HCT116 (cell line): ENCODE results near the gene PC. TPM values are rescaled to one million over a fixed set of nuclear protein-coding genes. Genes with fewer than 3 reads are reported as not detected.

Source experiments
- ATAC-seq: fragments of 200-7000 bp; cut with Tn5 transposase; 2 replicates; pipeline ENCODE4 v1.9.1; 2020; ENCODE audit warnings: mild to moderate bottlenecking, moderate library complexity
- BruUV-seq: library from RNA; stranded (reverse); fragments of 400-500 nt; replicated peaks from 2 replicates; lab custom pipeline; 2021; lab: Mats Ljungman, UMichigan
- CTCF ChIA-PET: fragments of 300-600 bp; sonication (Branson Sonifier 250); formaldehyde crosslinking; loops from one replicate; lab custom pipeline; 2021; ENCODE audit warnings: antibody characterized with exemption; lab: Charles Lee
- POLR2A ChIA-PET: fragments of 300-600, 350-600 bp; sonication (Branson Sonifier 250); formaldehyde crosslinking; loops from one replicate; lab custom pipeline; 2021; ENCODE audit warnings: antibody characterized with exemption; lab: Charles Lee
- RAD21 ChIA-PET, 2 experiments: fragments of 300-600 bp; sonication (Branson Sonifier 250); formaldehyde crosslinking; loops; one replicate each; lab custom pipeline; 2023; ENCODE audit warnings: low total read pairs in 2 of 2; ENCODE audit not compliant: uncharacterized antibody in 2 of 2, unreplicated experiment in 2 of 2, low non-redundant PET in 1 of 2; lab: Charles Lee
- DNase-seq: peaks from one replicate; pipeline ENCODE4 v3.0.0-alpha.2; 2010; ENCODE audit warnings: low read depth, low spot score
- H2AFZ ChIP-seq: fragments of 200-600 bp; shearing (Covaris generic), sonication (generic); 2 replicates; pipeline ENCODE4 v1.6.1; 2017; ENCODE audit warnings: low read depth, mixed run types, mixed read lengths, antibody characterized with exemption, low read length; ENCODE audit not compliant: poor library complexity, severe bottlenecking
- H3K27ac ChIP-seq: 2 replicates; pipeline ENCODE4 v1.5.1; 2012; ENCODE audit warnings: low read depth, low read length
- H3K27me3 ChIP-seq: fragments of 200-600 bp; sonication (generic); 2 replicates; pipeline ENCODE4 v1.6.1; 2016; ENCODE audit warnings: mixed run types, low read length, mixed read lengths; ENCODE audit not compliant: insufficient read depth
- H3K36me3 ChIP-seq, 2 experiments: fragments of 200-500 bp in 1 of 2; fragments of 200-600 bp in 1 of 2; sonication (Bioruptor generic) in 1 of 2; sonication (generic) in 1 of 2; 2 replicates each; pipeline versions ENCODE4 v1.5.1 to v1.6.1; 2014 to 2016; ENCODE audit warnings: low read length in 2 of 2, inconsistent platforms in 1 of 2, mixed read lengths in 1 of 2, mixed run types in 1 of 2; ENCODE audit not compliant: insufficient read depth in 2 of 2, control insufficient read depth in 1 of 2
- H3K4me1 ChIP-seq, 2 experiments: fragments of 200-600 bp in 1 of 2; sonication (generic) in 1 of 2; 2 replicates each; pipeline versions ENCODE4 v1.5.1 to v1.6.1; 2012 to 2017; ENCODE audit warnings: low read length in 2 of 2, inconsistent platforms in 1 of 2, mild to moderate bottlenecking in 1 of 2, mixed read lengths in 1 of 2, mixed run types in 1 of 2, moderate library complexity in 1 of 2; ENCODE audit not compliant: insufficient read depth in 2 of 2, control insufficient read depth in 1 of 2
- H3K4me2 ChIP-seq: fragments of 200-600 bp; sonication (generic); 2 replicates; pipeline ENCODE4 v1.6.1; 2017; ENCODE audit warnings: mixed run types, low read length, mixed read lengths
- H3K4me3 ChIP-seq, 2 experiments: fragments of 200-600 bp in 1 of 2; sonication (generic) in 1 of 2; replicated peaks in 1 of 2; 2 replicates each; pipeline ENCODE4 v1.5.1; 2011 to 2016; ENCODE audit warnings: low read length in 2 of 2, control low read depth in 1 of 2, low read depth in 1 of 2, mild to moderate bottlenecking in 1 of 2, mixed read lengths in 1 of 2, mixed run types in 1 of 2
- H3K79me2 ChIP-seq: fragments of 200-600 bp; sonication (generic); 2 replicates; pipeline ENCODE4 v1.6.1; 2017; ENCODE audit warnings: mild to moderate bottlenecking, mixed run types, low read length, moderate library complexity, mixed read lengths; ENCODE audit not compliant: insufficient read depth
- H3K9ac ChIP-seq: fragments of 200-600 bp; sonication (generic); 2 replicates; pipeline ENCODE4 v1.6.1; 2016; ENCODE audit warnings: low read length, mixed read lengths
- H3K9me2 ChIP-seq: fragments of 200-600 bp; sonication (generic), shearing (Covaris generic); 2 replicates; pipeline ENCODE4 v1.6.1; 2017; ENCODE audit warnings: mixed run types, mild to moderate bottlenecking, moderate library complexity; ENCODE audit not compliant: insufficient read depth
- H3K9me3 ChIP-seq, 2 experiments: fragments of 200-500 bp in 1 of 2; fragments of 200-600 bp in 1 of 2; sonication (Bioruptor generic) in 1 of 2; sonication (generic) in 1 of 2; 2 replicates each; pipeline ENCODE4 v1.6.1; 2014 to 2017; ENCODE audit warnings: low read length in 2 of 2, mixed read lengths in 2 of 2, inconsistent platforms in 1 of 2, low read depth in 1 of 2, mild to moderate bottlenecking in 1 of 2, mixed run types in 1 of 2, moderate library complexity in 1 of 2; ENCODE audit not compliant: control insufficient read depth in 1 of 2, insufficient read depth in 1 of 2
- H4K20me1 ChIP-seq: fragments of 200-600 bp; sonication (generic), shearing (Covaris generic); 2 replicates; pipeline ENCODE4 v1.6.1; 2017; ENCODE audit warnings: mixed run types, mild to moderate bottlenecking, moderate library complexity; ENCODE audit not compliant: insufficient read depth
- CBX3 ChIP-seq: IDR thresholded peaks from 2 replicates; pipeline ENCODE4 v1.6.1; 2012; ENCODE audit warnings: low read depth
- CEBPB ChIP-seq: IDR thresholded peaks from 2 replicates; pipeline ENCODE4 v1.6.1; 2012; ENCODE audit warnings: low read depth
- CTCF ChIP-seq, 3 experiments: fragments of 200-600 bp in 1 of 3; sonication (generic) in 1 of 3; IDR thresholded peaks in 2 of 3; conservative IDR thresholded peaks in 1 of 3; 2 replicates each; pipeline ENCODE4 v1.5.1; 2012 to 2017; ENCODE audit warnings: low read depth in 2 of 3, low read length in 2 of 3, antibody characterized with exemption in 1 of 3, borderline replicate concordance in 1 of 3, control low read depth in 1 of 3, mild to moderate bottlenecking in 1 of 3, mixed read lengths in 1 of 3, mixed run types in 1 of 3, moderate library complexity in 1 of 3; ENCODE audit not compliant: insufficient read depth in 1 of 3
- EGR1 ChIP-seq: IDR thresholded peaks from 2 replicates; pipeline ENCODE4 v1.6.1; 2012; ENCODE audit warnings: low read depth
- ELF1 ChIP-seq: IDR thresholded peaks from 2 replicates; pipeline ENCODE4 v1.6.1; 2012; ENCODE audit warnings: low read depth, borderline replicate concordance
- EZH2 ChIP-seq: fragments of 200-600 bp; sonication (generic); IDR thresholded peaks from 2 replicates; pipeline ENCODE4 v1.6.1; 2017; ENCODE audit warnings: antibody characterized with exemption, mixed run types
- FOSL1 ChIP-seq: IDR thresholded peaks from 2 replicates; pipeline ENCODE4 v1.6.1; 2012; ENCODE audit warnings: low read depth
- POLR2A ChIP-seq: IDR thresholded peaks from 2 replicates; pipeline ENCODE4 v1.7.0; 2011; ENCODE audit warnings: borderline replicate concordance; ENCODE audit not compliant: insufficient read depth, insufficient read length; ENCODE audit errors: extremely low read depth
- SIN3A ChIP-seq: IDR thresholded peaks from 2 replicates; pipeline ENCODE4 v1.6.1; 2012; ENCODE audit warnings: low read depth
- SP1 ChIP-seq: IDR thresholded peaks from 2 replicates; pipeline ENCODE4 v1.6.1; 2012; ENCODE audit warnings: low read depth
- TCF7L2 ChIP-seq: IDR thresholded peaks from 2 replicates; pipeline ENCODE4 v1.7.0; 2011; ENCODE audit warnings: borderline replicate concordance, inconsistent platforms; ENCODE audit not compliant: insufficient read depth, insufficient read length; ENCODE audit errors: extremely low read depth
- YY1 ChIP-seq: IDR thresholded peaks from 2 replicates; pipeline ENCODE4 v1.6.1; 2011; ENCODE audit warnings: low read length, low read depth, moderate library complexity, mild to moderate bottlenecking; ENCODE audit not compliant: insufficient replicate concordance; ENCODE audit errors: extremely low read depth
- ZBTB33 ChIP-seq: IDR thresholded peaks from 2 replicates; pipeline ENCODE4 v1.6.1; 2011; ENCODE audit warnings: mild to moderate bottlenecking, low read length, moderate library complexity; ENCODE audit not compliant: insufficient replicate concordance; ENCODE audit errors: extremely low read depth
- ZFX ChIP-seq: fragments of 450-650 bp; IDR thresholded peaks from 2 replicates; pipeline ENCODE4 v1.6.1; 2017
- intact Hi-C: fragments of 100-400 bp; cut with micrococcal nuclease; formaldehyde crosslinking; loops from 2 replicates; pipeline ENCODE4 v1.10.0; 2022
- total RNA-seq: library from RNA; stranded (reverse); gene quantifications from one replicate; pipeline ENCODE4 v1.2.1, GENCODE V29; 2021; ENCODE audit not compliant: unreplicated experiment
- TF ChIP-seq, protein P1 (sequence below): IDR thresholded peaks from 2 replicates; pipeline ENCODE4 v1.6.1; 2012

PC gene
- total RNA-seq, 1 experiment from 2014 or later, result 24.1 TPM

- ChIA-PET POLR2A (no interaction called here), RAD21 (no interaction called here), CTCF (interaction anchor here (2.6 kb wide), 1 partner anchor 12 kb away, joined by 8 read pairs; no protein-coding TSS in a partner anchor)
- BruUV-seq, result no TSS peak
- intact Hi-C loops, result loop anchor here (5.0 kb wide), 1 partner anchor 34 kb away; the partner anchor contains the start of gene SYT12
- TF ChIP-seq SP1 (no peak), EZH2 (no peak), ZFX (no peak), SIN3A (no peak), EGR1 (no peak), CBX3 (no peak), FOSL1 (no peak), ELF1 (no peak), ZBTB33 (no peak), CTCF (IDR thresholded peaks at IDR 0.05 in 2 of 3, conservative IDR thresholded peaks at IDR 0.05 in 1 of 3; ENCODE audit: borderline replicate concordance in 1 of 3, insufficient read depth in 1 of 3, low read depth in 2 of 3, low read length in 2 of 3) (no peak), CEBPB (no peak), YY1 (no peak), TCF7L2 (no peak), POLR2A (no peak)
- TF ChIP-seq, protein P1, sequence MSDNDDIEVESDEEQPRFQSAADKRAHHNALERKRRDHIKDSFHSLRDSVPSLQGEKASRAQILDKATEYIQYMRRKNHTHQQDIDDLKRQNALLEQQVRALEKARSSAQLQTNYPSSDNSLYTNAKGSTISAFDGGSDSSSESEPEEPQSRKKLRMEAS, result no peak
- TF ChIP-seq, all 23 proteins: peak for 0
- H3K27ac ChIP-seq, result no peak overlapping the region; the same call in 1 of the 2 replicates
- H3K4me2 ChIP-seq, result no peak overlapping the region
- H3K9me3 ChIP-seq, result peaks cover 0 to 4% of the 10 kb centered on the region in 2 experiments; a peak in 1 of 4 replicates
- H2AFZ ChIP-seq, result no peak overlapping the region
- no peak for ATAC-seq
- no peak overlapping the region for H3K4me3 ChIP-seq
- no peaks in the 10 kb centered on the region for H3K9me2 ChIP-seq
- H3K4me1 ChIP-seq, result peaks cover 46 to 49% of the 10 kb centered on the region in 2 experiments
- no peak for DNase-seq
- no peak overlapping the region for H3K9ac ChIP-seq
- no peaks in the 10 kb centered on the region for H3K27me3 ChIP-seq
- no peaks in the 10 kb centered on the region for H3K36me3 ChIP-seq
- H3K79me2 ChIP-seq, result no peaks in the 10 kb centered on the region
- no peaks in the 10 kb centered on the region for H4K20me1 ChIP-seq
These were observed 29.9 kb upstream of the PC start for GRCh38 chr11:66987924-66988637.
